HFFc6 (cell line): ENCODE measurements around the gene SIL1. TPM values are rescaled to one million over a fixed set of nuclear protein-coding genes. Genes with fewer than 3 reads are reported as not detected.

Source experiments
- DNase-seq: peaks from one replicate; pipeline ENCODE4 v3.0.0-alpha.2; 2018
- H3K27ac Mint-ChIP-seq: 2 replicates; pipeline ENCODE4 v1.8.0; 2020; ENCODE audit warnings: mild to moderate bottlenecking, mixed read lengths
- H3K27me3 Mint-ChIP-seq: 2 replicates; pipeline ENCODE4 v1.8.0; 2021; ENCODE audit warnings: mild to moderate bottlenecking, moderate library complexity, mixed read lengths; ENCODE audit not compliant: insufficient read depth
- H3K36me3 Mint-ChIP-seq: 2 replicates; pipeline ENCODE4 v1.8.0; 2021; ENCODE audit warnings: low read depth, mixed read lengths
- H3K4me1 Mint-ChIP-seq: 2 replicates; pipeline ENCODE4 v1.8.0; 2020; ENCODE audit warnings: low read depth, mixed read lengths
- H3K4me3 Mint-ChIP-seq: 2 replicates; pipeline ENCODE4 v1.8.0; 2020; ENCODE audit warnings: mild to moderate bottlenecking, moderate library complexity, mixed read lengths
- H3K9me3 Mint-ChIP-seq: 2 replicates; pipeline ENCODE4 v1.8.0; 2020; ENCODE audit warnings: mild to moderate bottlenecking, mixed read lengths
- total RNA-seq, 6 experiments: library from RNA; stranded (reverse); fragmentation: NEBNext Ultra II Directional; extraction: Animal tissue kit (Norgen Biotek cat#: 25700); gene quantifications; 2 replicates in 1 of 6; 3 replicates in 5 of 6; pipeline ENCODE4 v1.2.3, GENCODE V29; 2021
- TF ChIP-seq, protein P1 (sequence below): fragments of 200-600 bp; sonication (generic); IDR thresholded peaks from 2 replicates; pipeline ENCODE4 v1.5.0; 2021; ENCODE audit warnings: antibody characterized with exemption, mild to moderate bottlenecking

The SIL1 gene
- total RNA-seq, 6 experiments from 2014 or later = 64.7 to 84.7 (median 78.7) TPM

DNA sequence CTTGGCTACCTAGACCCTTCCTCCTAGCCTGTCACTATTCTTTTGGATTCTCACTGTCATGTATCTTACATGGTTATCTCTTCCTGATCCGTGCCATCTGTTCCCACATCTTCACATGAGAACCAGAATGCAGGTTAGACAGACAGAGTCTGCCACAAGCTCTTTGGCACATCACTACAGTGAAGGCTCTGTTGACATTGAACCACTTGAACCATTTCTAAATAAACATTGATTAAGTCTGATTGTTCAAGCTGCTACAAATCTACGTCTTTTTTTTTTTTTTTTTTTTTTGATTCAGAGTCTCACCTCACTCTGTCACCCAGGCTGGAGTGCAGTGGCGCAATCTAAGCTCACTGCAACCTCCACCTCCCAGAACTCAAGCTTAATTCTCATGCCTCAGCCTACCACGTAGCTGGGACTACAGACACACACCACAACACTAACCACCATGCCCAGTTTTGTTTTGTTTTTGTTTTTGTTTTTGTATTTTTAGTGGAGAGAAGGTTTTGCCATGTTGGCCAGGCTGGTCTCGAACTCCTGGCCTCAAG is 237.9 kb downstream of the SIL1 start:
- Mint-ChIP-seq H3K27ac (no peak overlapping the region), H3K36me3 (no peaks in the 10 kb centered on the region), H3K27me3 (0 out of 2 replicates have a peak, but pooled peaks cover under 1% of the 10 kb centered on the region), H3K4me1 (peaks cover 20% of the 10 kb centered on the region), H3K9me3 (no peaks in the 10 kb centered on the region), H3K4me3 (no peak overlapping the region)
- DNase-seq = no peak
- TF ChIP-seq, protein P1, sequence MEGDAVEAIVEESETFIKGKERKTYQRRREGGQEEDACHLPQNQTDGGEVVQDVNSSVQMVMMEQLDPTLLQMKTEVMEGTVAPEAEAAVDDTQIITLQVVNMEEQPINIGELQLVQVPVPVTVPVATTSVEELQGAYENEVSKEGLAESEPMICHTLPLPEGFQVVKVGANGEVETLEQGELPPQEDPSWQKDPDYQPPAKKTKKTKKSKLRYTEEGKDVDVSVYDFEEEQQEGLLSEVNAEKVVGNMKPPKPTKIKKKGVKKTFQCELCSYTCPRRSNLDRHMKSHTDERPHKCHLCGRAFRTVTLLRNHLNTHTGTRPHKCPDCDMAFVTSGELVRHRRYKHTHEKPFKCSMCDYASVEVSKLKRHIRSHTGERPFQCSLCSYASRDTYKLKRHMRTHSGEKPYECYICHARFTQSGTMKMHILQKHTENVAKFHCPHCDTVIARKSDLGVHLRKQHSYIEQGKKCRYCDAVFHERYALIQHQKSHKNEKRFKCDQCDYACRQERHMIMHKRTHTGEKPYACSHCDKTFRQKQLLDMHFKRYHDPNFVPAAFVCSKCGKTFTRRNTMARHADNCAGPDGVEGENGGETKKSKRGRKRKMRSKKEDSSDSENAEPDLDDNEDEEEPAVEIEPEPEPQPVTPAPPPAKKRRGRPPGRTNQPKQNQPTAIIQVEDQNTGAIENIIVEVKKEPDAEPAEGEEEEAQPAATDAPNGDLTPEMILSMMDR = no peak

DNA sequence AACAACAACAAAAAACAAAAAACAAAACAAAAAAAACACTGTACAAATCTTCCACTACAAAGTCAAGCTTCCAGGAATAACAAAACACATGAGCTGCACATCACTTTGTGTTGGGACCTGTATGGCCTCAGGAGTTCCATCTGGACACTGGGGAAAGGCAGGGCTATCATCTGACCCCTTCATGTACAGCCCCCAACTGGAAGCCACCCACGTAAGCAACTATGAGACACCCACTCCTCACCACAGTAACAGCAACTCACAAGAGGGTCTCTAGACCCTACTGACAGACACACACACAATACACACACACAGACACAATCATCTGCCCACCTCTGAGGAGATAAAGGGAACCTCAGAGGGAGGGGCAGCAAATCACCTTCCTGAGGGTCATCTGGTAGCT is 241.4 kb downstream of the SIL1 start:
- Mint-ChIP-seq H3K27me3 (peaks cover 2% of the 10 kb centered on the region; the same call in 1 of the 2 replicates), H3K36me3 (no peaks in the 10 kb centered on the region), H3K27ac (no peak overlapping the region), H3K9me3 (no peaks in the 10 kb centered on the region), H3K4me1 (no peaks in the 10 kb centered on the region), H3K4me3 (no peak overlapping the region)
- DNase-seq = no peak
- TF ChIP-seq, protein P1 = no peak

DNA sequence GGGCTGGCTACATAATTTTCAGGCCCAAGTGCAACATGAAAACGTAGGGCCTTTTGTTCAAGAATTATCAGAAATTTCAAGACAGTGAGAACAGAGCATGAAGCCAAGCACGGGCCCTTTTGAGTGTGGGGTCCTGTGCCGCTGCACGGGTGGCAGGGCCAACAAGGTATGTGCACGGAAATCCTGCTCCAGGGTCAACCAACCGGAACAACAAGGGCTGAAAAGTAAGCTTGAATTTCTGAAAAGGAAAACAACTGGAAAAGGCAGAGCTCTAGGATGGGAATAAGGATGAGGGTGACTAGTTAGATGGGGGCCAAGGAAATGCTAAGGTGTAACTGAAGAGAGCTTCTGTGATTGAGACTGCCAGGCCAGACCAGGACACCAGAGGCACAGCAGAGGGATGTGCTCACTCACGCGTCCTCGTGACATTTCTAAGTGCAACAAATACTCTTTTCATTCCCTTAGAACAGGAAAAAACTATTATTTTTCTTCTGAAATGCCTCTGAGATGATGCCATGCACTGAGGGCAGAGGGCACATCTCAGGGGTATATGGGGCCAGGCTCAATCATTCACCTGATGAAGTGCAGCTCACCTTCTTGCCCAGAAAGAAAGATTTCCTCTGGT is 242.4 kb downstream of the SIL1 start:
- no peak overlapping the region for H3K27ac Mint-ChIP-seq
- H3K36me3 Mint-ChIP-seq = no peaks in the 10 kb centered on the region
- DNase-seq = no peak
- H3K27me3 Mint-ChIP-seq = peaks cover 2% of the 10 kb centered on the region; the same call in 1 of the 2 replicates
- no peaks in the 10 kb centered on the region for H3K4me1 Mint-ChIP-seq
- TF ChIP-seq, protein P1 = no peak
- no peak overlapping the region for H3K4me3 Mint-ChIP-seq
- H3K9me3 Mint-ChIP-seq = no peaks in the 10 kb centered on the region

DNA sequence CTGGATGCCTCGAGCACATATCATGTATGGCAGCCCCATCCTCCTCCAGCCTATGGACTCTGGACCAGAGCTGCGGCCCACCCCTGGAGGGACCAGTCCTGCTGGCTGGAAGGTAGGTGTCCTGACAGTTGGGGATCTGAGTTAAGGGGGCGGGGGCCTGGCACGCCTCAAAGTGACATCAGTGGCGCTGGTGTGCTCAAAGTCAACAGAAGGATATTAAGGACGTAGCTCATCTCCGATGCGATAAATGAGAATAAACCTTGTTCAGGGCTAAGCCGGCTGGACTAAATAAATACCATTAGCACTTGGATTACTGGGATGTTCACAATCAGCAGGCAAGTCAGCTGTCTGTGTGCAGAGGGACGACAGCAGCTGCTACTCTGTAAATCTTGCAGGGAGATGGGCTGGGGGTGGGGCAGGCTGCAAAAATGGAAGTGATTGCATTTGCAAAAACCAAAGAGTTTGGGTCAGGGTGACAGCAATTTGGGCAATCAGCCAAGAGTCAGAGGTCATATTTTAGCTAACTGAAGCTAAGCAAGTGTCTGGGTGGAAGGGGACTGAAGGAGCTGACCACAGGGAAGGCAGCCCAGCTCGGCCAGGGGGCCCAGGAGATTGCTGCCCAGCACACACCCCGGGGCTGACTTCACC is 243.0 kb downstream of the SIL1 start:
- no peak overlapping the region for H3K27ac Mint-ChIP-seq

DNA sequence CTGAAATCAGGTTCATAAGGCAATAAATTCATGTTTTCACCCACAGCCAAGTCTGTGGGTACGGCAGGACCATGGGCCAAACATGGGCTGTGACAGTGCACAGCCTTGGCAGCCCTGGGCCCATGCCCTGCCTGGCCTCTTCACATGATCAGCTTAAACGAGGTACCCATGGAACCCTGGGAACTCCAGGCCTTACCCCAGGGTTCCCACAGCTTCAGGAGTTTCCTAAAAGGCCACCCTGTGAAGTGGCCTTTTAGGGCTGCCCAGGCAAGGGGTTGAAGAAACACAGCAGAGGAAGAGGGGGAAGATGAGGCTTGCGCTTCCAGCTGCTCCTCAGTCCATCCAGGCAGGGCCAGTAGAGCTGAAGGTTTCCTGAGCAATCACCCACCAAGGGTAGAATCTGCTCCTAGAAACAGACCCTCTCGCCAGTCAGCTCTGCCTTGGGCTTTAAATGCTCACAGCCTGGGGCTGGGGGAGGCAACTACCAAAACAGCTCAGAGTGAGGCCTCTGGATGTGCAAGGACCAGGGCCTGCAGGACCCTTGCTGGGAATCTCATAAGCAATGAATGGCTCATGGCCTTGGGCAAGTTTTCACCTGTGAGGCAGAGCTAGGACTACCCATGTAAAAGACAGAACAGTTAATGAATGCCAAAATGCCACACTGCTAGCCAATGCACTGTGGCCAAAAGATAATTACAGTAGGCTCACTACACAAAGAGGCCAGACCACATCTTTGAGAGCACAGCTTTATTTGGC is 243.7 kb downstream of the SIL1 start:
- no peak for DNase-seq
- Mint-ChIP-seq H3K4me1 (0 out of 2 replicates have a peak, but pooled peaks cover 5% of the 10 kb centered on the region), H3K27ac (no peak overlapping the region), H3K36me3 (no peaks in the 10 kb centered on the region), H3K9me3 (no peaks in the 10 kb centered on the region), H3K27me3 (peaks cover 3% of the 10 kb centered on the region), H3K4me3 (no peak overlapping the region)
- TF ChIP-seq, protein P1 = no peak

More for the DNA sequence above, 243.0 kb downstream of the SIL1 start:
- H3K27me3 Mint-ChIP-seq = peaks cover 2% of the 10 kb centered on the region
- H3K36me3 Mint-ChIP-seq = no peaks in the 10 kb centered on the region
- no peak for DNase-seq
- 0 out of 2 replicates have a peak, but pooled peaks cover under 1% of the 10 kb centered on the region for H3K4me1 Mint-ChIP-seq
- no peaks in the 10 kb centered on the region for H3K9me3 Mint-ChIP-seq
- TF ChIP-seq, protein P1 = no peak
- no peak overlapping the region for H3K4me3 Mint-ChIP-seq
